ENCODE results near the gene SNRNP25.
"Not testable (repeated sequence)": the region's sequence is repeated elsewhere in the genome, so short reads cannot be mapped to it uniquely, and the experiment has no call there.

The SNRNP25 gene

GRCh38 chr16:53346-54236 lies at the start of gene SNRNP25, which contains the start of gene POLR3K:
Gene SNRNP25, plus strand, starts transcription at chr16:53828. Its CDS starts 189 bp downstream, at chr16:54017.
Gene POLR3K, minus strand, starts transcription at chr16:53608. Its CDS starts 22 bp downstream, at chr16:53586.
- H3K9ac ChIP-seq (ENCODE audit: insufficient read length): peak within 1 kb of the TSS; percentile 84
- peak within 1 kb of the TSS; percentile 42; the same call in 1 of the 2 replicates for H3K27ac ChIP-seq
- peaks cover 38% of the 10 kb centered on the region for H3K36me3 ChIP-seq (ENCODE audit: insufficient read depth, low read length)
- TF ChIP-seq FOXP2 (optimal IDR thresholded peaks at IDR 0.05; ENCODE audit: control extremely low read depth, extremely low read length, insufficient read depth) (peak; percentile 81), POLR2AphosphoS5 (IDR thresholded peaks at IDR 0.05; ENCODE audit: borderline replicate concordance, low read depth, low read length) (peak; percentile 90), EZH2 (IDR thresholded peaks at IDR 0.05) (no peak)
- no peaks in the 10 kb centered on the region for H3K9me3 ChIP-seq (ENCODE audit: low read depth, low read length)
- H3K4me3 ChIP-seq: peak within 1 kb of the TSS; percentile 96
- peak; percentile 84 for DNase-seq (ENCODE audit: low read depth, low spot score)

- H3K9me3 ChIP-seq (ENCODE audit: low read depth, low read length): no peaks in the 10 kb centered on the region
- TF ChIP-seq POLR2AphosphoS5 (IDR thresholded peaks at IDR 0.05; ENCODE audit: borderline replicate concordance, low read depth, low read length) (no peak), FOXP2 (optimal IDR thresholded peaks at IDR 0.05; ENCODE audit: control extremely low read depth, extremely low read length, insufficient read depth) (no peak), EZH2 (IDR thresholded peaks at IDR 0.05) (no peak)
- no peak overlapping the region for H3K9ac ChIP-seq (ENCODE audit: insufficient read length)
- no peak for DNase-seq (ENCODE audit: low read depth, low spot score)
- no peak overlapping the region for H3K27ac ChIP-seq
- H3K36me3 ChIP-seq (ENCODE audit: insufficient read depth, low read length): no peaks in the 10 kb centered on the region
- no peak overlapping the region for H3K4me3 ChIP-seq
Measured at GRCh38 chr16:9903-10665, 43.5 kb upstream of the SNRNP25 start.

- not testable (repeated sequence) for DNase-seq (ENCODE audit: low read depth, low spot score); H3K36me3 ChIP-seq (ENCODE audit: insufficient read depth, low read length); H3K27ac ChIP-seq; H3K9me3 ChIP-seq (ENCODE audit: low read depth, low read length); H3K4me3 ChIP-seq; H3K9ac ChIP-seq (ENCODE audit: insufficient read length)
Measured at GRCh38 chr16:10772-11171, 42.9 kb upstream of the SNRNP25 start.

- H3K4me3 ChIP-seq; DNase-seq (ENCODE audit: low read depth, low spot score); H3K9ac ChIP-seq (ENCODE audit: insufficient read length); H3K27ac ChIP-seq; H3K36me3 ChIP-seq (ENCODE audit: insufficient read depth, low read length); H3K9me3 ChIP-seq (ENCODE audit: low read depth, low read length): not testable (repeated sequence)
Measured at GRCh38 chr16:17062-17765, 36.4 kb upstream of the SNRNP25 start.

- H3K9me3 ChIP-seq (ENCODE audit: low read depth, low read length); H3K27ac ChIP-seq; H3K4me3 ChIP-seq; H3K36me3 ChIP-seq (ENCODE audit: insufficient read depth, low read length); DNase-seq (ENCODE audit: low read depth, low spot score); H3K9ac ChIP-seq (ENCODE audit: insufficient read length): not testable (repeated sequence)
Measured at GRCh38 chr16:20886-21285, 32.7 kb upstream of the SNRNP25 start.

- DNase-seq (ENCODE audit: low read depth, low spot score); H3K4me3 ChIP-seq; H3K9ac ChIP-seq (ENCODE audit: insufficient read length); H3K9me3 ChIP-seq (ENCODE audit: low read depth, low read length); H3K36me3 ChIP-seq (ENCODE audit: insufficient read depth, low read length); H3K27ac ChIP-seq: not testable (repeated sequence)
Measured at GRCh38 chr16:24151-24550, 29.5 kb upstream of the SNRNP25 start.

- H3K9me3 ChIP-seq (ENCODE audit: low read depth, low read length); H3K36me3 ChIP-seq (ENCODE audit: insufficient read depth, low read length); H3K4me3 ChIP-seq; H3K27ac ChIP-seq; H3K9ac ChIP-seq (ENCODE audit: insufficient read length); DNase-seq (ENCODE audit: low read depth, low spot score): not testable (repeated sequence)
Measured at GRCh38 chr16:25926-26348, 27.7 kb upstream of the SNRNP25 start.

GRCh38 chr16:30627-31026 lies 23.0 kb upstream of the SNRNP25 start:
- H3K4me3 ChIP-seq; H3K27ac ChIP-seq; H3K36me3 ChIP-seq (ENCODE audit: insufficient read depth, low read length); DNase-seq (ENCODE audit: low read depth, low spot score); H3K9me3 ChIP-seq (ENCODE audit: low read depth, low read length); H3K9ac ChIP-seq (ENCODE audit: insufficient read length): not testable (repeated sequence)

GRCh38 chr16:33154-33876 lies 20.3 kb upstream of the SNRNP25 start:
- not testable (repeated sequence) for H3K36me3 ChIP-seq (ENCODE audit: insufficient read depth, low read length); H3K9me3 ChIP-seq (ENCODE audit: low read depth, low read length); H3K9ac ChIP-seq (ENCODE audit: insufficient read length); H3K4me3 ChIP-seq; DNase-seq (ENCODE audit: low read depth, low spot score); H3K27ac ChIP-seq

All from SK-N-MC (cell line).